ENCODE measurements around the gene RPP30. TPM values are rescaled to one million over a fixed set of nuclear protein-coding genes. Genes with fewer than 3 reads are reported as not detected.

RPP30 gene
- total RNA-seq, 1 donor from 2014 or later = 59.6 TPM

GRCh38 chr10:90885176-90885575, 13.4 kb downstream of the RPP30 start:
- TF ChIP-seq CTCF (conservative IDR thresholded peaks at IDR 0.05) = no peak
- Mint-ChIP-seq H3K36me3 (ENCODE audit: low read depth) (peaks cover 3% of the 10 kb centered on the region), H3K4me1 (no peaks in the 10 kb centered on the region), H3K4me3 (no peak overlapping the region), H3K27me3 (ENCODE audit: low read depth) (no peaks in the 10 kb centered on the region), H3K9me3 (no peaks in the 10 kb centered on the region), H3K27ac (ENCODE audit: unreplicated experiment) (no peak overlapping the region)
- no peak for DNase-seq (ENCODE audit: low read depth, low spot score)

DNA sequence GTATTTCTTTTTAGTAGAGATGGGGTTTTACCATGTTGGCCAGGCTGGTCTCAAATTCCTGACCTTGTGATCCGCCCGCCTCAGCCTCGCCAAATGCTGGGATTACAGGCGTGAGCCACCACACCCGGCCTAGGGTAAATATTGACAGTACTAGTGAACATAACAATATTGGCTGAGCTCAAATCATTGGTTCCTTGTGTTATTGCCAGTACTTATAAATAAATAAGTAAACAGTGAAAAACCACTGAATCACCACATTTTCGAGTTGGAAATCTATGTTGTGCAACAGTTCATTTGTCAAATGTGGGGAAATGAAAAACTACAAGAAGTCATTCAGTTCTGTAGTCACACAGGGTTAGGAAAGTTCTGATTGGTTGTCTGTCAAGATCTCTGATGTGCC, 15.8 kb downstream of the RPP30 start:
- H3K36me3 Mint-ChIP-seq (ENCODE audit: low read depth) = peaks cover 3% of the 10 kb centered on the region
- no peak for DNase-seq (ENCODE audit: low read depth, low spot score)
- no peaks in the 10 kb centered on the region for H3K9me3 Mint-ChIP-seq
- H3K27me3 Mint-ChIP-seq (ENCODE audit: low read depth) = no peaks in the 10 kb centered on the region
- no peak overlapping the region for H3K27ac Mint-ChIP-seq (ENCODE audit: unreplicated experiment)
- H3K4me1 Mint-ChIP-seq = no peaks in the 10 kb centered on the region
- no peak overlapping the region for H3K4me3 Mint-ChIP-seq
- TF ChIP-seq CTCF (conservative IDR thresholded peaks at IDR 0.05) = no peak

- no peak for TF ChIP-seq CTCF (conservative IDR thresholded peaks at IDR 0.05)
- Mint-ChIP-seq H3K4me1 (no peaks in the 10 kb centered on the region), H3K36me3 (ENCODE audit: low read depth) (peaks cover 3% of the 10 kb centered on the region), H3K27ac (ENCODE audit: unreplicated experiment) (no peak overlapping the region), H3K9me3 (no peaks in the 10 kb centered on the region), H3K27me3 (ENCODE audit: low read depth) (no peaks in the 10 kb centered on the region), H3K4me3 (no peak overlapping the region)
- DNase-seq (ENCODE audit: low read depth, low spot score) = no peak
These were observed 16.6 kb downstream of the RPP30 start for GRCh38 chr10:90888387-90888786.

- Mint-ChIP-seq H3K9me3 (no peaks in the 10 kb centered on the region), H3K4me3 (no peak overlapping the region), H3K36me3 (ENCODE audit: low read depth) (peaks cover 3% of the 10 kb centered on the region), H3K27me3 (ENCODE audit: low read depth) (no peaks in the 10 kb centered on the region), H3K4me1 (no peaks in the 10 kb centered on the region), H3K27ac (ENCODE audit: unreplicated experiment) (no peak overlapping the region)
- no peak for DNase-seq (ENCODE audit: low read depth, low spot score)
- no peak for TF ChIP-seq CTCF (conservative IDR thresholded peaks at IDR 0.05)
These were observed 17.9 kb downstream of the RPP30 start for GRCh38 chr10:90889636-90890035.

GRCh38 chr10:90890347-90890746, 18.6 kb downstream of the RPP30 start:
- Mint-ChIP-seq H3K36me3 (ENCODE audit: low read depth) (peaks cover 3% of the 10 kb centered on the region), H3K9me3 (no peaks in the 10 kb centered on the region)

More at GRCh38 chr10:90890347-90890746, 18.6 kb downstream of the RPP30 start:
- DNase-seq (ENCODE audit: low read depth, low spot score) = no peak
- Mint-ChIP-seq H3K4me3 (no peak overlapping the region), H3K27ac (ENCODE audit: unreplicated experiment) (no peak overlapping the region), H3K27me3 (ENCODE audit: low read depth) (no peaks in the 10 kb centered on the region), H3K4me1 (no peaks in the 10 kb centered on the region)
- no peak for TF ChIP-seq CTCF (conservative IDR thresholded peaks at IDR 0.05)

All from neural crest cell (in vitro differentiated cells).